GM18907 (cell line): ENCODE measurements around the gene KCNQ1.

ENCODE experiments used
- ATAC-seq: cut with Tn5 transposase; IDR thresholded peaks from one replicate; pipeline ENCODE4 v1.9.1; 2021; ENCODE audit warnings: mild to moderate bottlenecking, moderate library complexity; ENCODE audit not compliant: unreplicated experiment

The KCNQ1 gene

DNA sequence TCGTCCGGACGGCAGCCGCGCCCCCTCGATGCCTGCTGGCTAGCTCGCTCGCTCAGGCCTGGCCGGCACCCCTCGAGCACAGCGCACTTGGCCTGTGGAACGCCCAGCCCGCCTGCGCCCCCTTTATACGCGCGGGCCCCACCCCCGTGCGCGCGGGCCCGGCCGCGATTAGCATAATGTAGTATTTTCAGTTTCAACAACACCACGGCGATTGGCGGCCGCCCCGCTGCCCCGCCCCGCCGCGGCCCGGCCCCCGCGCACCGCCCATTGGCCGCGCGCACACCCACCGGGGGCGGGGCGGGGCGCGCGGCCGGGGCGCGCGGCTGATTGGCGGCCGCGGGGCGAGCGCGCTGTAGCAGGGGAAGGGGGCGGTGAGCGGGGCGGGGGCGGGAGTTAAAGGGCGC is 440.9 kb downstream of the KCNQ1 start, which contains the start of gene CDKN1C:
Gene CDKN1C, minus strand, starts transcription at position 98 of the 404 bp plus-strand sequence. CDS start 319 bp downstream, outside the sequence.
- ATAC-seq = peak; percentile 62

GRCh38 chr11:2886191-2886894 is 441.5 kb downstream of the KCNQ1 start:
- peak; percentile 12 for ATAC-seq

DNA sequence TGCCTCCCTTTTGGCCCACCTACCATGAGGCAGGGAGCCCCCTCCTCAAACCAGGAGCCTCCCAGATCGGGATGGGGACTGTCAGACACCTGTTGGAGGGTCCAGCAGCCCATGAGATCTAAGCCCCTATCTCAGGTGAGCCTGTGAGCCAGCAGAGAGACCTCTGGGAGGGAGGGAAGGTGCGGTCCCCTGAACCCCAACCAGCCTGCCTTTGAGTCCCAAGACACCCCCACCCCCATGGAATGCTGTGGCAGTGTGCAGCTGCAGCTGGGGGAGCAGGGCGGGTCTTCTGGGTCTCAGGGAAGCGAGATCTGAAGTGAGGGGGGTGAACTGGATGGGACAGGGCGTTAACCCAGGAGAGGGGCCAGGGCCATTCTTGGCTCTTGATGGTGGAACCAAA is 442.1 kb downstream of the KCNQ1 start:
- ATAC-seq = no peak

GRCh38 chr11:2887515-2888195 is 442.8 kb downstream of the KCNQ1 start:
- no peak for ATAC-seq

- no peak for ATAC-seq
Observed at GRCh38 chr11:2888266-2888968, 443.6 kb downstream of the KCNQ1 start.

DNA sequence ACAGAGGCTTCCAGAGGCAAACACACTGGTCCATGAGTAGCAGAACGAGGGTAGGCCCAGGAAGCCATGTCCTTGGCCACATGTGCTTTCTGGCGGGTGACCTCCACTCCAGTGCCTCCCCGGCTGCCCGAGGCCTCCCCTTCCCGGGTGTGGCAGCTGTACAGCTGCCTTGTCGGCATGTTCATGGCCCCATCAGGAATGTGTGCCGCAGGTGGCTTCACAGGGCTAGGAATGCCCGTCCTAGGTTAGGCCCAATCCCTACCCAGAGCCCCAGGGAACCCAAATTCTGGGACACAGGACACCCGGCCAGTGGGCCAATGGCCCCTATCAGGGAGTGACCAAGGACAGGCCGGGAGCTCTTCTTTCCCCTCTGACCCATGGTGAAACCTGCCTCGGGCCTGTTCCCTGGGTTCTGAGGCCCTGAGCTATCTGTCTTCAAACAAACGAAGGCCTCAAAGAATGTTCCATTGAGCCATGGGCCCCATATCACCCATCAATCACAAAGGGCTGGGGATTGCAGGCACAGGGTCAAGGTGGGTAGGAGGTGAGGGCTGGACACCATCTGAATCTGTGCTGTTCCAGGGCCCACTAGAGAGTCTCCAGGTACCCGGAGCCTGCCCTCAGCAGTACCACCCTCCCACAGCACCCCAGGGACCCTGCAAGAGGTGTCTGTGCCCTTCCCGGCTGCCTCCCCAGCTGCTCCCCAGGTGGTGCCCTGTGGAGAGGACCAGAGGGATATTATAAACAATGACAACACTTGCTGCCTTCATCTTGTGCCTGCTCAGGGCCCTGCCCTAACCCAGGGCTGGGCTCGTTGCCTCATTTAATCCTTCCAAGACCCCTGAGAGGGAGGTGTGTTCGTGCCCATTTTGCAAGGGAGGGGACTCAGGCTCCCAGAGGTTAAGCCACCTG is 444.8 kb downstream of the KCNQ1 start:
- no peak for ATAC-seq

DNA sequence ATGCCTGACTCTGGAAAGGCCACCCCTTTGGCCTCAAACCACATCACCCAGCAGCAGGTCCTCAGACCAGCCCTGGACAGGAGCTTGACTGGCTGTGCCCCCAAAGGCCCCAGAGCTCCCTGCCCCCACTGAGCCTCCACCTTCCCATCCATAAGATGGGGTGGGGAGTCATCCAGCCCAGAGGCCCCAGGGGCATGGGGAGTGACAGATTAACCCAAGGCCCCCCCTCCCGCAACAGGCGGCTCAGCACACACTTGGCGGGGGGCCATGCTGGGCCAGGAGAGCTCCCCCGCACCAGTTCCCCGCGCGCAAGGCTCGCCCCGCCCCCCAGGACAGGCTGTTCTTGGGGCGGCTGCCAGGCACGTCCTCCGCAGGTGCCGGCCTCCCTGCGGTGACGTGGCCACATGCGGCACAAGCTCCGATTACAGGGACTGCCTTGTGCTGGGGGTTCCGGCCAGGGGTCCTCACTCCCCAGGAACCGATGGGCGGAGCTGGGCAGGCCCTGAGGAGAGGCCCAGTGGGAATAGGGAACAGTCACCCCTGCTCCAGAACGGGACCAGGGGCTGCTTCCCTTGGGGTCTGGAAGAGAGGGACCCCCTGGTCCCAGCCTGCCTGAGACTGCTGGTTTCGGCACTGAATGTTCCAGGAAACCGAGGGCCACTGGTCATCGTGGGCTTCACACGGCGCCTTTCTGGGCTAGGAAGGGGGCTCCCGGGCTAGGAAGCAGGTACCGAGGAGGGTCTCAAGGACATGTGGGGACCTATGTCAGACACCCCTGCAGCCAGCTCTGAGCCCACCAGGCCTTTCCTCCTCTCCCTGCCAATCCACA is 445.9 kb downstream of the KCNQ1 start:
- no peak for ATAC-seq

- no peak for ATAC-seq
Observed at GRCh38 chr11:2891326-2892214, 446.8 kb downstream of the KCNQ1 start.

- no peak for ATAC-seq
Observed at GRCh38 chr11:2892215-2892966, 447.6 kb downstream of the KCNQ1 start.

DNA sequence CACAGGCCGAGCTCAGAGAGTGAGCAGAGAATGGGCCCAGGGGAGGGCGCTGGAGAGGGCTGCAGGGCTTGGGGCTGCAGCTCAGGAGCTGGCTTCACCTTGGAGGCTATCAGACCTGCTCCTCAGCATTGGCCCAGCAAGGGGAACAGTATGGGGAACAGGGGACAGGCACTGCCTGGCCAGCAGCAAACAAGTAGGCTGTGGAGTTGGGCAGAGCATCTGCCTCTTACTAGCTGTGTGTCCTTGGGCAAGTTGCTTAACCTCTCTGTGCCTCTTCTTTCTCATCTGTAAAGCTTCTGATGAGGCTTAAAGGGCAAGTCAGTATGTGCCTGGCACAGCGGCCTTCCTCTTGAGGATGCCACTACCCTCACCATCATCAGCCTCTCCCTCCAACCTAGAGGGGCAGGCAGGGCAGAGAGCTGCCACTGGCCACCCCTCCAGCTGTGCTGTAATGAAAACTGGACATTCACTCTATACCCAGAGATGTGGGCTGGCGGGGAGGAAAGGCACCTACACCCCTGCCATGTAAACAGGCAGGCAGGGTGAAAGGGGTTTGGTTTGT is 448.2 kb downstream of the KCNQ1 start:
- ATAC-seq = no peak

DNA sequence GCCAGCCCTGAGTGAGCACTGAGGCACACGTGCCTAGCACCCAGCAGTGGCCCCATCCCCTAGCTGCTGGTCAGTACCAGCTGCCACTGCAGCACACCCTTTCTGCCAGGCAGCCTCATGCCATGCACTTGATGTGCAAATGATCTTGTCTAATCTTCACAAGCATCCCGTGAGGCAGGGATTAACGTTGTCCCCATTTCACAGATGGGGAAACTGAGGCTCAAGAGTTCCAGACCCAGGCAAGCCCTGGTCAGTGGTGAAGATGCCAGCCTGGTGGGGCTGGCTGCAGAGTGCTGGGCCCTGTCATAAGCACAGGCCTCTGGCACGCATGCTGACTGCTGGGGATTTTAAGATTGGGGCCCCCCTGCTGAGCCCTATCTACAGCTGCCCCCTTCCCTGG is 449.1 kb downstream of the KCNQ1 start:
- ATAC-seq = no peak

- no peak for ATAC-seq
Observed at GRCh38 chr11:2896047-2896446, 451.2 kb downstream of the KCNQ1 start.

- ATAC-seq = no peak
Observed at GRCh38 chr11:2897048-2897447, 452.2 kb downstream of the KCNQ1 start.

DNA sequence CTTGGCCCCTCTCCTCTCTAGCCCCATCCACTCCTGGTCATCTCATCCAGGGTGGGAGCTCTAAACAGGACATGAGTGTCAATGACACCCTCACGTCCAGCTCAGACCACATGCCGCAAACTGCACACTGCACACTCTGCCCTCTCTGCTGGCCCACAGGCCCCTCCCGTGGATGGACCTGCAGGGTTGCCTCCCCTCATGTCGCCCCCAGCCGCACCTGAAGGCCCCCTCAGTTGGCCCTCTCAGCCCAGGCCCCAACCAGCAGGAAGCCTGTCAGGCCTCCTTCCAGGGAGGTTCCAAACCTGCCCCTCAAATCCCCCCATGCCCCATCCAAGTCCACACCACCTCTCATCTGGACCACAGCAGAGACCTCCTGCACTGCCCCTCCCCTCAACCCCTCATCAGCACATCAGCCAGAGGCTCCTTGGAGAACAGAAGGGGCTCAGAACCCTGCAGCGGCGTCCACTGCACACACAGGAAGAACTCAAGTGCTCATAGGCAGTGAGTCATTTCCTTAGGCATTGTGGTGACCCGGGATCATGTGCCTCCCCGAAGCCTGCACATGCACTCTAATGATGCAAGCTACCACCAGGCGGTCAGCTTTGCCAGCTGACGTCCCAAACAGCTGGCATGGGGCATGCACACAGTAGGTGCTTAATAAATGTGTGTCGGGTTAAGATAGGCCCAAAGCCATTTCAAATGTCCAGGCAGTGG is 453.7 kb downstream of the KCNQ1 start:
- ATAC-seq = no peak
